IMR-90 (cell line): ENCODE data around the gene TIAM1. TPM values are rescaled to one million over a fixed set of nuclear protein-coding genes. Genes with fewer than 3 reads are reported as not detected.
A peak's percentile ranks its signal among the peaks of the same experiment; 100 is the strongest.

Experiments used
- ATAC-seq: fragments of 200-7000 bp; cut with Tn5 transposase; 2 replicates; pipeline ENCODE4 v1.9.1; 2020; ENCODE audit warnings: low read depth, mild to moderate bottlenecking, moderate library complexity
- BruUV-seq: library from RNA; stranded (reverse); fragments of 400-500 nt; replicated peaks from 2 replicates; lab custom pipeline; 2021; lab: Mats Ljungman, UMichigan
- CTCF ChIA-PET: fragments of 300-600 bp; formaldehyde crosslinking; extraction: SDS; loops from one replicate; lab custom pipeline; 2021; ENCODE audit warnings: antibody characterized with exemption; lab: Yijun Ruan, JAX
- POLR2A ChIA-PET: fragments of 300-600 bp; sonication (Branson Sonifier 250); formaldehyde crosslinking; loops from one replicate; lab custom pipeline; 2022; ENCODE audit warnings: antibody characterized with exemption; ENCODE audit not compliant: unreplicated experiment; lab: Charles Lee
- DNase-seq: peaks from one replicate; pipeline ENCODE4 v3.0.0; 2013
- H2AFZ ChIP-seq: replicated peaks from 2 replicates; pipeline ENCODE3; 2013; ENCODE audit warnings: low read length, mild to moderate bottlenecking; ENCODE audit not compliant: poor library complexity
- H2AK5ac ChIP-seq: 2 replicates; pipeline ENCODE4 v1.6.1; 2013; ENCODE audit warnings: low read depth, low read length, inconsistent platforms
- H2AK9ac ChIP-seq: replicated peaks from 2 replicates; pipeline ENCODE3; 2013; ENCODE audit warnings: mild to moderate bottlenecking, low read depth, low read length, moderate library complexity; ENCODE audit not compliant: poor library complexity
- H2BK120ac ChIP-seq: 2 replicates; pipeline ENCODE4 v1.6.1; 2013; ENCODE audit warnings: low read depth, low read length, inconsistent platforms
- H2BK15ac ChIP-seq: 3 replicates; pipeline ENCODE4 v1.6.1; 2013; ENCODE audit warnings: low read depth, low read length, inconsistent platforms
- H2BK20ac ChIP-seq: 2 replicates; pipeline ENCODE4 v1.6.1; 2013; ENCODE audit warnings: low read depth, mild to moderate bottlenecking, inconsistent platforms, low read length, moderate library complexity
- H2BK5ac ChIP-seq: 2 replicates; pipeline ENCODE4 v1.6.1; 2013; ENCODE audit warnings: mild to moderate bottlenecking, low read depth, low read length, inconsistent platforms; ENCODE audit not compliant: poor library complexity, severe bottlenecking
- H3K14ac ChIP-seq: replicated peaks from 2 replicates; pipeline ENCODE4 v1.6.1; 2013; ENCODE audit warnings: low read depth, low read length, inconsistent platforms
- H3K18ac ChIP-seq: 2 replicates; pipeline ENCODE4 v1.6.1; 2013; ENCODE audit warnings: low read depth, low read length, control low read depth
- H3K23ac ChIP-seq: 2 replicates; pipeline ENCODE4 v1.6.1; 2013; ENCODE audit warnings: low read depth, low read length, inconsistent platforms
- H3K27ac ChIP-seq: 2 replicates; pipeline ENCODE4 v1.5.1; 2013; ENCODE audit warnings: mild to moderate bottlenecking, control low read depth, low read length; ENCODE audit not compliant: insufficient read depth
- H3K27me3 ChIP-seq: 2 replicates; pipeline ENCODE4 v1.6.1; 2013; ENCODE audit warnings: low read length; ENCODE audit not compliant: control insufficient read depth, insufficient read depth
- H3K36me3 ChIP-seq: 2 replicates; pipeline ENCODE4 v1.6.1; 2013; ENCODE audit warnings: low read length, mixed read lengths; ENCODE audit not compliant: control insufficient read depth, insufficient read depth
- H3K4ac ChIP-seq: 2 replicates; pipeline ENCODE4 v1.6.1; 2013; ENCODE audit warnings: low read depth, low read length, inconsistent platforms
- H3K4me1 ChIP-seq: 2 replicates; pipeline ENCODE4 v1.6.1; 2013; ENCODE audit warnings: low read length, mixed read lengths; ENCODE audit not compliant: control insufficient read depth, insufficient read depth
- H3K4me2 ChIP-seq: 2 replicates; pipeline ENCODE4 v1.6.1; 2013; ENCODE audit warnings: low read depth, mild to moderate bottlenecking, control low read depth, low read length, moderate library complexity
- H3K4me3 ChIP-seq: 2 replicates; pipeline ENCODE4 v1.5.1; 2013; ENCODE audit warnings: low read depth, mild to moderate bottlenecking, control low read depth, low read length, moderate library complexity; ENCODE audit not compliant: insufficient read depth
- H3K56ac ChIP-seq: 2 replicates; pipeline ENCODE4 v1.6.1; 2013; ENCODE audit warnings: low read length, inconsistent platforms; ENCODE audit not compliant: insufficient read depth; ENCODE audit errors: extremely low read depth
- H3K79me1 ChIP-seq, 2 experiments: 2 replicates each; pipeline ENCODE4 v1.6.1; 2013; ENCODE audit warnings: low read length in 2 of 2, inconsistent platforms in 1 of 2, low read depth in 1 of 2
- H3K9ac ChIP-seq: 2 replicates; pipeline ENCODE4 v1.6.1; 2013; ENCODE audit warnings: low read depth, low read length, control low read depth
- H3K9me1 ChIP-seq: 2 replicates; pipeline ENCODE4 v1.6.1; 2013; ENCODE audit warnings: low read length, inconsistent platforms; ENCODE audit not compliant: insufficient read depth
- H3K9me3 ChIP-seq: 2 replicates; pipeline ENCODE4 v1.6.1; 2013; ENCODE audit warnings: low read length; ENCODE audit not compliant: control insufficient read depth, insufficient read depth
- H4K20me1 ChIP-seq: 2 replicates; pipeline ENCODE4 v1.6.1; 2013; ENCODE audit warnings: low read length, inconsistent platforms; ENCODE audit not compliant: insufficient read depth
- H4K5ac ChIP-seq: 2 replicates; pipeline ENCODE4 v1.6.1; 2013; ENCODE audit warnings: mild to moderate bottlenecking, low read depth, low read length, control low read depth
- H4K8ac ChIP-seq, 2 experiments: 2 replicates each; pipeline ENCODE4 v1.6.1; 2013; ENCODE audit warnings: low read depth in 2 of 2, low read length in 2 of 2, control low read depth in 1 of 2, inconsistent platforms in 1 of 2
- H4K91ac ChIP-seq: 2 replicates; pipeline ENCODE4 v1.6.1; 2013; ENCODE audit warnings: low read depth, low read length, inconsistent platforms; ENCODE audit not compliant: insufficient read depth
- BHLHE40 ChIP-seq: fragments of 150-350 bp; IDR thresholded peaks from 2 replicates; pipeline ENCODE4 v1.6.1; 2016; ENCODE audit warnings: mild to moderate bottlenecking, low read depth, low read length
- CEBPB ChIP-seq: IDR thresholded peaks from 2 replicates; pipeline ENCODE4 v1.6.1; 2012; ENCODE audit warnings: low read depth, low read length, improper control_type of control experiment
- FOS ChIP-seq: fragments of 150-350 bp; IDR thresholded peaks from 2 replicates; pipeline ENCODE4 v1.6.1; 2016; ENCODE audit warnings: low read depth, low read length
- MAFK ChIP-seq: IDR thresholded peaks from 2 replicates; pipeline ENCODE4 v1.6.1; 2012; ENCODE audit warnings: low read depth, low read length, improper control_type of control experiment
- MAZ ChIP-seq: IDR thresholded peaks from 2 replicates; pipeline ENCODE4 v1.6.1; 2012; ENCODE audit warnings: low read depth, mild to moderate bottlenecking, low read length, improper control_type of control experiment, moderate library complexity, borderline replicate concordance
- NFE2L2 ChIP-seq: fragments of 150-350 bp; IDR thresholded peaks from 2 replicates; pipeline ENCODE4 v1.6.1; 2016; ENCODE audit warnings: low read depth, mild to moderate bottlenecking, low read length
- POLR2A ChIP-seq: IDR thresholded peaks from 2 replicates; pipeline ENCODE4 v1.6.1; 2012; ENCODE audit warnings: mild to moderate bottlenecking, low read depth, low read length
- RAD21 ChIP-seq: IDR thresholded peaks from 2 replicates; pipeline ENCODE4 v1.6.1; 2012; ENCODE audit warnings: low read length, improper control_type of control experiment
- RCOR1 ChIP-seq: IDR thresholded peaks from 2 replicates; pipeline ENCODE4 v1.6.1; 2012; ENCODE audit warnings: mild to moderate bottlenecking, low read length, improper control_type of control experiment; ENCODE audit not compliant: insufficient replicate concordance
- RFX5 ChIP-seq: IDR thresholded peaks from 2 replicates; pipeline ENCODE4 v1.8.0; 2012; ENCODE audit warnings: low read depth, mild to moderate bottlenecking, low read length, moderate library complexity
- WGBS, 2 experiments: methylation state at CpG; one replicate each; pipeline versions ENCODE4 v1.1.5 to v1.1.7; 2013; ENCODE audit warnings: missing lambda C conversion rate in 2 of 2; ENCODE audit not compliant: insufficient read length in 1 of 2; ENCODE audit errors: extremely low coverage in 2 of 2; 5-methylcytosine and 5-hydroxymethylcytosine counted together
- dilution Hi-C: fragments of 300-500 bp; cut with HindIII; formaldehyde crosslinking; loops from one replicate; pipeline ENCODE4 v1.14.3; 2018; ENCODE audit warnings: low sequenced_read_pairs; ENCODE audit not compliant: unreplicated experiment
- in situ Hi-C: fragments of 300-500 bp; cut with MboI; formaldehyde crosslinking; loops from 3 replicates; pipeline ENCODE4 v1.14.3; 2019; ENCODE audit warnings: low sequenced_read_pairs, inconsistent platforms, mixed read lengths
- intact Hi-C: fragments of 100-400 bp; cut with micrococcal nuclease; formaldehyde crosslinking; loops from 2 replicates; pipeline ENCODE4 v1.10.0; 2022
- polyA plus RNA-seq, 3 experiments: library from polyadenylated mRNA; depleted of rRNA; stranded (reverse); fragments of >200 nt; gene quantifications; 2 replicates each; pipeline ENCODE4 v1.2.3, GENCODE V29; 2012; ENCODE audit warnings: low replicate concordance in 1 of 3
- total RNA-seq: library from RNA; depleted of rRNA; stranded (reverse); fragments of >200 nt; gene quantifications from 2 replicates; pipeline ENCODE4 v1.2.3, GENCODE V29; 2012
- TF ChIP-seq, protein P1 (sequence below): fragments of 150-350 bp; IDR thresholded peaks from 2 replicates; pipeline ENCODE4 v1.6.1; 2017; ENCODE audit warnings: mild to moderate bottlenecking, antibody characterized with exemption, low read length, low read depth
- TF ChIP-seq, protein P2 (sequence below): fragments of 150-350 bp; IDR thresholded peaks from 2 replicates; pipeline ENCODE4 v1.6.1; 2016; ENCODE audit warnings: low read depth, mild to moderate bottlenecking, low read length, moderate library complexity, borderline replicate concordance
- TF ChIP-seq, protein P3 (sequence below): conservative IDR thresholded peaks from 2 replicates; pipeline ENCODE4 v1.5.1; 2012; ENCODE audit warnings: mild to moderate bottlenecking, low read depth, low read length, improper control_type of control experiment

Gene TIAM1
- total and polyA plus RNA-seq, 2 of the 4 experiments (the other 2 are of a cell fraction), result 2.9 to 9.3 TPM

DNA sequence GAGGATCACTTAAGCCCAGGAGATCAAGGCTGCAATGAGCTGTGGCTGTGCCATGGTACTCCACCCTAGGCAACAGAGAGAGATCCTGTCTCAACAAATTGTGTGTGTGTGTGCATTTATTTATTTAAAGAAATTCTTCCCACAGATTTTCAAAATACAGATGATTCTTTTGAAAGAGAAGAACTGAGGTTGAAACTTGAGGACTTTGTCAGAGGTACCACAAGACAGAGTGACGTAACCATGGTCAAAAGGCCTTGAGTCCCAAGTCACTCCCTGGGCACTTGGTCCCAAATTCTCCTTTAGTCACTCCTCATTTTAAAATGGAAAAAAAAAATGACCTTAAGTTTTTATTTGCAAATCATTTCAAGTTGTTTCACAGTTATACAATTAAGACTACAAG lies 57.4 kb downstream of the TIAM1 start:
- no peak overlapping the region for H3K4me3 ChIP-seq
- H3K27me3 ChIP-seq, result no peaks in the 10 kb centered on the region
- no peak overlapping the region for H2AK9ac ChIP-seq
- ATAC-seq, result no peak
- H3K4ac ChIP-seq, result no peak overlapping the region
- H3K4me1 ChIP-seq, result peaks cover 7% of the 10 kb centered on the region; the same call in 1 of the 2 replicates
- H3K9me3 ChIP-seq, result 0 out of 2 replicates have a peak, but pooled peaks cover 2% of the 10 kb centered on the region
- H4K8ac ChIP-seq, result no peak overlapping the region
- H2BK20ac ChIP-seq, result no peak overlapping the region
- H2AFZ ChIP-seq, result no peak overlapping the region
- intact Hi-C loops, result no loop called here
- no peak overlapping the region for H3K14ac ChIP-seq
- H3K36me3 ChIP-seq, result no peaks in the 10 kb centered on the region
- H2BK120ac ChIP-seq, result no peak overlapping the region
- no peak overlapping the region for H3K18ac ChIP-seq
- no peak overlapping the region for H3K27ac ChIP-seq
- no peak overlapping the region for H4K91ac ChIP-seq
- no peak overlapping the region for H2BK15ac ChIP-seq
- H3K23ac ChIP-seq, result no peak overlapping the region
- in situ Hi-C loops, result no loop called here
- H4K5ac ChIP-seq, result no peak overlapping the region
- H3K9me1 ChIP-seq, result peaks cover 12% of the 10 kb centered on the region; the same call in 1 of the 2 replicates
- TF ChIP-seq FOS (no peak), BHLHE40 (no peak), NFE2L2 (no peak), RAD21 (no peak), POLR2A (no peak), MAFK (no peak), CEBPB (no peak), MAZ (no peak), RFX5 (no peak), RCOR1 (no peak)
- TF ChIP-seq, protein P1, sequence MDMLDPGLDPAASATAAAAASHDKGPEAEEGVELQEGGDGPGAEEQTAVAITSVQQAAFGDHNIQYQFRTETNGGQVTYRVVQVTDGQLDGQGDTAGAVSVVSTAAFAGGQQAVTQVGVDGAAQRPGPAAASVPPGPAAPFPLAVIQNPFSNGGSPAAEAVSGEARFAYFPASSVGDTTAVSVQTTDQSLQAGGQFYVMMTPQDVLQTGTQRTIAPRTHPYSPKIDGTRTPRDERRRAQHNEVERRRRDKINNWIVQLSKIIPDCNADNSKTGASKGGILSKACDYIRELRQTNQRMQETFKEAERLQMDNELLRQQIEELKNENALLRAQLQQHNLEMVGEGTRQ, result no peak
- TF ChIP-seq, protein P2, sequence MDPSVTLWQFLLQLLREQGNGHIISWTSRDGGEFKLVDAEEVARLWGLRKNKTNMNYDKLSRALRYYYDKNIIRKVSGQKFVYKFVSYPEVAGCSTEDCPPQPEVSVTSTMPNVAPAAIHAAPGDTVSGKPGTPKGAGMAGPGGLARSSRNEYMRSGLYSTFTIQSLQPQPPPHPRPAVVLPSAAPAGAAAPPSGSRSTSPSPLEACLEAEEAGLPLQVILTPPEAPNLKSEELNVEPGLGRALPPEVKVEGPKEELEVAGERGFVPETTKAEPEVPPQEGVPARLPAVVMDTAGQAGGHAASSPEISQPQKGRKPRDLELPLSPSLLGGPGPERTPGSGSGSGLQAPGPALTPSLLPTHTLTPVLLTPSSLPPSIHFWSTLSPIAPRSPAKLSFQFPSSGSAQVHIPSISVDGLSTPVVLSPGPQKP, result no peak
- TF ChIP-seq, protein P3, sequence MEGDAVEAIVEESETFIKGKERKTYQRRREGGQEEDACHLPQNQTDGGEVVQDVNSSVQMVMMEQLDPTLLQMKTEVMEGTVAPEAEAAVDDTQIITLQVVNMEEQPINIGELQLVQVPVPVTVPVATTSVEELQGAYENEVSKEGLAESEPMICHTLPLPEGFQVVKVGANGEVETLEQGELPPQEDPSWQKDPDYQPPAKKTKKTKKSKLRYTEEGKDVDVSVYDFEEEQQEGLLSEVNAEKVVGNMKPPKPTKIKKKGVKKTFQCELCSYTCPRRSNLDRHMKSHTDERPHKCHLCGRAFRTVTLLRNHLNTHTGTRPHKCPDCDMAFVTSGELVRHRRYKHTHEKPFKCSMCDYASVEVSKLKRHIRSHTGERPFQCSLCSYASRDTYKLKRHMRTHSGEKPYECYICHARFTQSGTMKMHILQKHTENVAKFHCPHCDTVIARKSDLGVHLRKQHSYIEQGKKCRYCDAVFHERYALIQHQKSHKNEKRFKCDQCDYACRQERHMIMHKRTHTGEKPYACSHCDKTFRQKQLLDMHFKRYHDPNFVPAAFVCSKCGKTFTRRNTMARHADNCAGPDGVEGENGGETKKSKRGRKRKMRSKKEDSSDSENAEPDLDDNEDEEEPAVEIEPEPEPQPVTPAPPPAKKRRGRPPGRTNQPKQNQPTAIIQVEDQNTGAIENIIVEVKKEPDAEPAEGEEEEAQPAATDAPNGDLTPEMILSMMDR, result no peak
- CTCF ChIA-PET, result interaction anchor here (0.6 kb wide), 1 partner anchor 1688 kb away, joined by 9 read pairs; no protein-coding TSS in a partner anchor
- peak; percentile 35 for DNase-seq
- H3K9ac ChIP-seq, result no peak overlapping the region
- BruUV-seq, result no TSS peak
- H3K4me2 ChIP-seq, result no peak overlapping the region
- no peak overlapping the region for H2BK5ac ChIP-seq
- H3K79me1 ChIP-seq, result no peaks in the 10 kb centered on the region; a peak in 1 of 4 replicates
- H4K20me1 ChIP-seq, result no peaks in the 10 kb centered on the region
- POLR2A ChIA-PET, result interaction anchor here (0.7 kb wide), 1 partner anchor 39 kb away, joined by 3 read pairs; no protein-coding TSS in a partner anchor
- H2AK5ac ChIP-seq, result no peak overlapping the region
- no CpG with 5 or more reads among the region's 1 CpG for WGBS, 2 experiments
- dilution Hi-C loops, result no loop called here
- no peak overlapping the region for H3K56ac ChIP-seq
